ENCODE results near the gene SFXN3.

DNA sequence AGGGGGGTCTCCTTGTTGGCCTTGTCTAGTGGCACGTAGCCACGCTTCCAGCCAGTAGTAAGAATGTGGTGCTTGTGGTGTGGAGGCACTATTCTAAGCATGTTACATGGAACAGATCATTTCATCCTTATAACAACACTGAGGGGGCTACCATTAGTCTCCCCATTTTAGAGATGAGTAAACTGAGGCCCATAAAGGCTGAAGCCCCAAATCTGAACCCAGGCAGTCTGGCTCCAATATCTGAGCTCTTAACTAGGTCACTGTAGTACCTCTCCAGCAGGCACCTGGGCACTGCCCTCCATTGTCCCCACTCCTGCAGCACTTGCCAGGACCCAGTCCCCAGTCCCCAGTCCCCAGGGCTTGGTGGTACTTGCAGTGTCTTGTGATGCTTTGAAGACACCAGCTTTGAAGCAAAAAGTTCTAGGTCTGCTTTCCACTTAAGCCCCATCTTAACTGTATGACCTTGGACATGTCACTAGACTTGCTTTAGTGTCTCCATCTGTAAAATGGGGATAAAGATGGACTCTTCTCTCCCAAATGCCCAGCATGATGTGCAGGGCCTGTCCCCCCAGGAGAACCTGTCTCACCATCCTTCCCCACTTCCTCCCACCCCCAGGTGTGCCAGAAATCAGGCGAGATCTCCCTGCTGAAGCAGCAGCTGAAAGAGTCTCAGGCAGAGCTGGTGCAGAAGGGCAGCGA is 25.0 kb upstream of the SFXN3 start:
- TF ChIP-seq, protein P1, sequence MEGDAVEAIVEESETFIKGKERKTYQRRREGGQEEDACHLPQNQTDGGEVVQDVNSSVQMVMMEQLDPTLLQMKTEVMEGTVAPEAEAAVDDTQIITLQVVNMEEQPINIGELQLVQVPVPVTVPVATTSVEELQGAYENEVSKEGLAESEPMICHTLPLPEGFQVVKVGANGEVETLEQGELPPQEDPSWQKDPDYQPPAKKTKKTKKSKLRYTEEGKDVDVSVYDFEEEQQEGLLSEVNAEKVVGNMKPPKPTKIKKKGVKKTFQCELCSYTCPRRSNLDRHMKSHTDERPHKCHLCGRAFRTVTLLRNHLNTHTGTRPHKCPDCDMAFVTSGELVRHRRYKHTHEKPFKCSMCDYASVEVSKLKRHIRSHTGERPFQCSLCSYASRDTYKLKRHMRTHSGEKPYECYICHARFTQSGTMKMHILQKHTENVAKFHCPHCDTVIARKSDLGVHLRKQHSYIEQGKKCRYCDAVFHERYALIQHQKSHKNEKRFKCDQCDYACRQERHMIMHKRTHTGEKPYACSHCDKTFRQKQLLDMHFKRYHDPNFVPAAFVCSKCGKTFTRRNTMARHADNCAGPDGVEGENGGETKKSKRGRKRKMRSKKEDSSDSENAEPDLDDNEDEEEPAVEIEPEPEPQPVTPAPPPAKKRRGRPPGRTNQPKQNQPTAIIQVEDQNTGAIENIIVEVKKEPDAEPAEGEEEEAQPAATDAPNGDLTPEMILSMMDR (IDR thresholded peaks at IDR 0.05): no peak
- no peak for TF ChIP-seq POLR2A (IDR thresholded peaks at IDR 0.05)

Measured in sigmoid colon (tissue), 3 donors.